Smooth muscle cell (in vitro differentiated cells): ENCODE data around the gene CACNG6. TPM values are rescaled to one million over a fixed set of nuclear protein-coding genes. Genes with fewer than 3 reads are reported as not detected.

Source experiments
- DNase-seq: peaks from one replicate; lab custom pipeline; 2025; ENCODE audit not compliant: unreplicated experiment; lab: John Stamatoyannopoulos, UW
- H2AFZ ChIP-seq: fragments of 200-600 bp; sonication (generic); 2 replicates; pipeline ENCODE4 v1.6.0; 2016; ENCODE audit warnings: antibody characterized with exemption, low read depth, mild to moderate bottlenecking
- H3F3A ChIP-seq: fragments of 200-600 bp; sonication (generic); 2 replicates; pipeline ENCODE4 v1.6.0; 2017; ENCODE audit warnings: antibody characterized with exemption, low read depth
- H3K27ac ChIP-seq: fragments of 200-600 bp; sonication (generic); 2 replicates; pipeline ENCODE4 v1.5.1; 2016; ENCODE audit warnings: low read depth, mild to moderate bottlenecking
- H3K27me3 ChIP-seq: fragments of 200-600 bp; sonication (generic); 2 replicates; pipeline ENCODE4 v1.6.1; 2016; ENCODE audit warnings: low read depth, mild to moderate bottlenecking
- H3K36me3 ChIP-seq: fragments of 200-600 bp; sonication (generic); 2 replicates; pipeline ENCODE4 v1.5.1; 2016; ENCODE audit warnings: low read depth
- H3K4me1 ChIP-seq: fragments of 200-600 bp; sonication (generic); 2 replicates; pipeline ENCODE4 v1.5.1; 2016; ENCODE audit warnings: low read depth
- H3K4me2 ChIP-seq: fragments of 200-600 bp; sonication (generic); 2 replicates; pipeline ENCODE4 v1.6.0; 2016; ENCODE audit warnings: mild to moderate bottlenecking
- H3K4me3 ChIP-seq: fragments of 200-600 bp; sonication (generic); 2 replicates; pipeline ENCODE4 v1.5.1; 2016; ENCODE audit warnings: mild to moderate bottlenecking
- H3K79me2 ChIP-seq: fragments of 200-600 bp; sonication (generic); 2 replicates; pipeline ENCODE4 v1.6.0; 2016; ENCODE audit warnings: low read depth, mild to moderate bottlenecking
- H3K9ac ChIP-seq: fragments of 200-600 bp; sonication (generic); 2 replicates; pipeline ENCODE4 v1.6.0; 2016; ENCODE audit warnings: low read depth
- H3K9me3 ChIP-seq: fragments of 200-600 bp; sonication (generic); replicated peaks from 2 replicates; pipeline ENCODE4 v1.5.1; 2016; ENCODE audit warnings: low read depth
- H4K20me1 ChIP-seq: fragments of 200-600 bp; sonication (generic); 2 replicates; pipeline ENCODE4 v1.6.0; 2016; ENCODE audit warnings: low read depth
- CTCF ChIP-seq: fragments of 200-600 bp; sonication (generic); IDR thresholded peaks from 2 replicates; pipeline ENCODE4 v1.5.1; 2017; ENCODE audit warnings: borderline replicate concordance, mild to moderate bottlenecking, antibody characterized with exemption; ENCODE audit not compliant: insufficient read depth, poor library complexity, severe bottlenecking
- WGBS: methylation state at CpG from one replicate; pipeline ENCODE4 v1.1.7; 2016; ENCODE audit warnings: low lambda C conversion rate; 5-methylcytosine and 5-hydroxymethylcytosine counted together
- polyA plus RNA-seq: library from polyadenylated mRNA; unstranded; fragments of >200 nt; fragmentation: Nextera tagmentation; extraction: Ambion mirVana; gene quantifications from 2 replicates; pipeline ENCODE4 v1.2.1, GENCODE V29; 2016
- total RNA-seq: library from RNA; depleted of rRNA; stranded (reverse); fragments of >200 nt; gene quantifications from 2 replicates; pipeline ENCODE4 v1.2.3, GENCODE V29; 2014

The CACNG6 gene
- total and polyA plus RNA-seq, 2 experiments from 2014 or later = 0.13 TPM; not detected in 1

DNA sequence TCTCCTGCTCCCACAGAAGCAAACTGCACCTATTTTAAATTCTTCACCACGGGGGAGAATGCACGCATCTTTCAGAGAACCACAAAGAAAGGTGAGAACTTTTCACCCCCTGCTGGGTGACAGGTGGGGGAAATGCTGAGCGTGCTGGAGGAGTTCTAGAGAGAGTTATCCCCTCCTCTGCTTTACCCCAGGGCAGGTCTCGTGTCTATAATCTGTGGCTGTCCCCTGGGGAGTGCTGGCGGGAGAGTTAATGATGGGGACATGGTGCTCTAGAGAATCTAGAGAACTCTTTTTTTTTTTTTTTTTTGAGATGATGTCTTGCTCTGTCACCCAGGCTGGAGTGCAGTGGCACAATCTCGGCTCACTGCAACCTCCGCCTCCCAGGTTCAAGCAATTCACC is 6.8 kb downstream of the CACNG6 start:
- 65% methylated on average over 7 of the region's 7 CpGs for WGBS

DNA sequence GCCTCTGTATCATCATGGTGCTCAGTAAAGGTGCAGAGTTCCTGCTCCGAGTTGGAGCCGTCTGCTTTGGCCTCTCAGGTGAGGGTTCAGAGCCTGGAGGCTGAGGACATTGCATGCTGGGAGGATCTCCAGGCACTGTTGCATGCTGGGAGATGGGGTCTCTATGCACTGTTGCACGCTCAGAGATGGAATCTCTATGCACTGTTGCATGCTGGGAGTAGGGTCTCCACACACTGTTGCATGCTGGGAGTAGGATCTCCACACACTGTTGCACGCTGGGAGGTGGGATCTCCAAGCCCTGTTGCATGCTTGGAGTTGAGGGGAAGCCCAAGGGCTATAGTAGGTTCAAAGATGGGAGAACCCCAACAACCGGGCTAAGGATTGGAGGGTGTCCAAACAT is 8.3 kb downstream of the CACNG6 start:
- Histone ChIP-seq H3K4me3 (no peak overlapping the region), H3K27me3 (peaks cover 22% of the 10 kb centered on the region), H3K36me3 (no peaks in the 10 kb centered on the region), H4K20me1 (no peaks in the 10 kb centered on the region), H3K4me2 (no peak overlapping the region), H3K27ac (no peak overlapping the region), H2AFZ (no peak overlapping the region), H3K9me3 (no peaks in the 10 kb centered on the region), H3K9ac (no peak overlapping the region), H3K79me2 (no peaks in the 10 kb centered on the region), H3F3A (no peaks in the 10 kb centered on the region), H3K4me1 (no peaks in the 10 kb centered on the region)
- no peak for DNase-seq
- 95% methylated on average over 5 of the region's 5 CpGs for WGBS
- TF ChIP-seq CTCF = no peak

More for the DNA sequence above, 6.8 kb downstream of the CACNG6 start:
- Histone ChIP-seq H3K4me3 (no peak overlapping the region), H3K4me2 (no peak overlapping the region), H3K9me3 (no peaks in the 10 kb centered on the region), H3K79me2 (no peaks in the 10 kb centered on the region), H3K27me3 (peaks cover 22% of the 10 kb centered on the region), H3K9ac (no peak overlapping the region), H3K4me1 (no peaks in the 10 kb centered on the region), H3F3A (no peaks in the 10 kb centered on the region), H3K36me3 (no peaks in the 10 kb centered on the region), H3K27ac (no peak overlapping the region), H2AFZ (no peak overlapping the region), H4K20me1 (no peaks in the 10 kb centered on the region)
- TF ChIP-seq CTCF = no peak
- no peak for DNase-seq

DNA sequence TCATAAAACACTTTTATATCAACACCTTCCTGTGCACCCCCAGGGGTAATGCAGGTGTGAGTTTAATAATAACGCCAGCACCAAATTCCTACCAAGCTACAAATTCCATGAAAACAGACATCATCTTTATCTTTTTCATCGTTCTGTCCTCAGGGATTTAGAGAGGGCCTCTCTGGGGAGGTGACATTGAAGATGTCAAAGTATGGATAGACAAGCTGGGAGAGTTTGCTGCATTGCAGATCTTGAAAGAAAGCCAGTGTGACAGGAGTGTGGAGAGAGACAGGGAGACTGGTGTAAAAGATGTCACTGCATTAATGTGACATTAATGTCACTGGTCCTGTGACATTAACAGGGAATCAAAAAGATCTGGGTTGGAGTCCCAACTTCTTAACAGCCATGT is 10.1 kb downstream of the CACNG6 start:
- H3K27ac ChIP-seq = no peak overlapping the region
- no peak overlapping the region for H3K4me2 ChIP-seq
- H2AFZ ChIP-seq = no peak overlapping the region
- H3K79me2 ChIP-seq = no peaks in the 10 kb centered on the region
- no peak overlapping the region for H3K9ac ChIP-seq
- H3K9me3 ChIP-seq = no peaks in the 10 kb centered on the region
- H3K4me1 ChIP-seq = no peaks in the 10 kb centered on the region
- TF ChIP-seq CTCF = no peak
- WGBS = 89% methylated on average over 2 of the region's 2 CpGs
- no peaks in the 10 kb centered on the region for H4K20me1 ChIP-seq
- no peak overlapping the region for H3K4me3 ChIP-seq
- DNase-seq = no peak
- no peaks in the 10 kb centered on the region for H3F3A ChIP-seq
- H3K27me3 ChIP-seq = peaks cover 22% of the 10 kb centered on the region
- H3K36me3 ChIP-seq = no peaks in the 10 kb centered on the region

- Histone ChIP-seq H3K79me2 (no peaks in the 10 kb centered on the region), H3K4me3 (no peak overlapping the region), H3K4me1 (no peaks in the 10 kb centered on the region), H3K27me3 (peaks cover 14% of the 10 kb centered on the region), H4K20me1 (no peaks in the 10 kb centered on the region), H3K27ac (no peak overlapping the region), H3F3A (no peaks in the 10 kb centered on the region), H3K36me3 (no peaks in the 10 kb centered on the region), H2AFZ (no peak overlapping the region), H3K4me2 (no peak overlapping the region), H3K9me3 (no peaks in the 10 kb centered on the region), H3K9ac (no peak overlapping the region)
- DNase-seq = no peak
- WGBS = 81% methylated on average over 10 of the region's 10 CpGs
- TF ChIP-seq CTCF = no peak
Observed at GRCh38 chr19:54002495-54003315, 11.3 kb downstream of the CACNG6 start.
